ENCODE measurements around the gene ANKRD40.

The ANKRD40 gene

DNA sequence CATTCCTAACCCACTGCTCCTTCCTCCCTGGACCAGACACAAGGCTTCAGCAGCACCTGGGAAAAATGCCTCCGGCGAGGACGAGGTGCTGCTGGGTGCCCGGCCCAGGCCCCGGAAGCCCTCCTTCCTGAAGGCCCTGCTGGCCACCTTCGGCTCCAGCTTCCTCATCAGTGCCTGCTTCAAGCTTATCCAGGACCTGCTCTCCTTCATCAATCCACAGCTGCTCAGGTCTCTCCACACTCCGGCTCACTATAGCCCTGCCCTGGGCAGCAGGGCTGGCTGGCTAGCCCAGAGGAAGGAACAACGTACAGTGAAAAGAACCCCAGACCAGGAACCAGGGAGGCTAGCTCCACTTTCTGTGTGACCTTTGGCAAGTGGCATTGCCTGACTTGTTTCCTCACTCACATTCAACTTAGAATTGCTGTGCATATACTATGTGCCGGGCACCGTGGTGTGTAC, 46.8 kb downstream of the ANKRD40 start:
- TF ChIP-seq, protein P1, sequence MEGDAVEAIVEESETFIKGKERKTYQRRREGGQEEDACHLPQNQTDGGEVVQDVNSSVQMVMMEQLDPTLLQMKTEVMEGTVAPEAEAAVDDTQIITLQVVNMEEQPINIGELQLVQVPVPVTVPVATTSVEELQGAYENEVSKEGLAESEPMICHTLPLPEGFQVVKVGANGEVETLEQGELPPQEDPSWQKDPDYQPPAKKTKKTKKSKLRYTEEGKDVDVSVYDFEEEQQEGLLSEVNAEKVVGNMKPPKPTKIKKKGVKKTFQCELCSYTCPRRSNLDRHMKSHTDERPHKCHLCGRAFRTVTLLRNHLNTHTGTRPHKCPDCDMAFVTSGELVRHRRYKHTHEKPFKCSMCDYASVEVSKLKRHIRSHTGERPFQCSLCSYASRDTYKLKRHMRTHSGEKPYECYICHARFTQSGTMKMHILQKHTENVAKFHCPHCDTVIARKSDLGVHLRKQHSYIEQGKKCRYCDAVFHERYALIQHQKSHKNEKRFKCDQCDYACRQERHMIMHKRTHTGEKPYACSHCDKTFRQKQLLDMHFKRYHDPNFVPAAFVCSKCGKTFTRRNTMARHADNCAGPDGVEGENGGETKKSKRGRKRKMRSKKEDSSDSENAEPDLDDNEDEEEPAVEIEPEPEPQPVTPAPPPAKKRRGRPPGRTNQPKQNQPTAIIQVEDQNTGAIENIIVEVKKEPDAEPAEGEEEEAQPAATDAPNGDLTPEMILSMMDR (conservative IDR thresholded peaks at IDR 0.05; ENCODE audit: low read depth, low read length): no peak

DNA sequence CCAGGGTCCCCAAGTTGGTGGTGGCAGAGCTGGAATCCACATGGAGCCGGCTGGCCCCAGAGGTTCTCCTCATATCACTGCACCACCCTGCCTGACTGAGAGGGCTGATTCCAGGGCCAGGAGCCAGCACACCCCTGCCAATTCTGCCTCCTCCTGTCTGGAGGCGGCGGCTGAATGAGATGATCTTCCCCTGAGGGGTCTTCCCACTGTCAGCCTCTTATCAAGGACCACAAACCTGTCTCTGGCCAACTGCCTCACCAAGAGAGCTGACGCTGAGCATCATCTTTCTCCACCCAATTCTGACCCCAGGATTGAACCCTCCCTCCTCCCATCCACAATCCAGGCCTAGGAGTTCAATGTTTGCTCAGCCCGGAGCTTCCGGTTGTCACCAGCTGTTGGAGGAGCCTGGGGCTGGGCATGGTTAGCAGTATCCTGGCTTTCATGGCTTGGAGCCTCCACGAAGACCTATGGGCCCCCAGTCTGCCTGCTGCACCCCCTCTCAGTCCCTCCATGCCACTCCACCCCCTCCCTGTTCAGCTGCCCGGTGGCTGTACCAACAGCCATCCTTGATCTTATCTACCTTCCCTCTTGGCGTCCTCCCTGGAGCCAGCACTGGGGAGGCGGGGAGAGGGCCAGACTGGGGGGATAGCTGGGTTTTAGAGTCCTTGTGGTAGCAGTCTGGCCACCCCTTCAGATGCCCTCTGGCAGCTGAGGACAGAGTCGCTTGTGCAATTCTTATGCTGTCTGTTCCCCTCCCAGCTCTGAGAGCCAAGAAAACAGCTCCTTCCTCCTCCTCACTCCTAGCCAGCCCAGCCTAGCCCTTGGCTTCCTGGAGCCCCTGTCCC, 47.5 kb downstream of the ANKRD40 start:
- no peak for DNase-seq (ENCODE audit: low read depth)
- TF ChIP-seq, protein P1 (conservative IDR thresholded peaks at IDR 0.05; ENCODE audit: low read depth, low read length): no peak
- no peak overlapping the region for H3K4me3 ChIP-seq (ENCODE audit: low read length)

More for the DNA sequence above, 46.8 kb downstream of the ANKRD40 start:
- no peak overlapping the region for H3K4me3 ChIP-seq (ENCODE audit: low read length)
- no peak for DNase-seq (ENCODE audit: low read depth)

DNA sequence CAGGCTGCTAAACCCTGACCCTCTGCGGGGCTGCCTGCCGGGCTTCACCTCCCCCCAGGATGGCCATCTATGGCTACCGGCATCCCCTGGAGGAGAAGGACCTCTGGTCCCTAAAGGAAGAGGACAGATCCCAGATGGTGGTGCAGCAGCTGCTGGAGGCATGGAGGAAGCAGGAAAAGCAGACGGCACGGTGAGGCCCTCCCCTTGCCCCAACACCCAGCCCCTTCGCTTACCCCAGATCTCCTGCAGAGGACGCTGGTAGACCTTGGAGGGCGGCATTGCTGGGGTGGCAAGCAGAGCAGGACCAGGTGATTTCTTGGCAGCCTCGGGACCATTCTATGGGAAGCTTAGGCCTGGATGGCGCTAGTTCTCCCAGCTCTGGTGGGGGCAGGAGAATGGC, 48.5 kb downstream of the ANKRD40 start:
- DNase-seq (ENCODE audit: low read depth): no peak
- no peak overlapping the region for H3K4me3 ChIP-seq (ENCODE audit: low read length)
- TF ChIP-seq, protein P1 (conservative IDR thresholded peaks at IDR 0.05; ENCODE audit: low read depth, low read length): no peak

DNA sequence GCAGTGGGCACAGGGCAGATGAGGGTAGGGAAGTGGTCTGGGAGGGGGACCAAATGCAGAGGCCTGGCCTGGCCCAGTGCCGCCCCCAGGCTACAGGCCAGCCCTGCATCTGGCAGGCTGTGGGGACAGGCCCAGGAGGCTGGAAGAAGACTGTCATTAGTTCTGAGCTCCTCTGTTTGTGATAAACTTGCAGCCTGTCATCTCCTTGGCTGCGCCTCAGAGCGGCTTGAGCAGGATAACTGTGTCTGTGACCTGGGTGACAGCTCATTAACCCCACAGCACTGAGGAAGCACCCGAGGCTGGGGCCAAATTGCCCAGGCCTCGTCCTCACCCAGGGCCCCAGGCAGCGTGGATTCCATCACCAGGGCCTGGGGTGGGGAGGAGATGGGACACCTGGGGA, 49.1 kb downstream of the ANKRD40 start:
- TF ChIP-seq, protein P1 (conservative IDR thresholded peaks at IDR 0.05; ENCODE audit: low read depth, low read length): no peak

DNA sequence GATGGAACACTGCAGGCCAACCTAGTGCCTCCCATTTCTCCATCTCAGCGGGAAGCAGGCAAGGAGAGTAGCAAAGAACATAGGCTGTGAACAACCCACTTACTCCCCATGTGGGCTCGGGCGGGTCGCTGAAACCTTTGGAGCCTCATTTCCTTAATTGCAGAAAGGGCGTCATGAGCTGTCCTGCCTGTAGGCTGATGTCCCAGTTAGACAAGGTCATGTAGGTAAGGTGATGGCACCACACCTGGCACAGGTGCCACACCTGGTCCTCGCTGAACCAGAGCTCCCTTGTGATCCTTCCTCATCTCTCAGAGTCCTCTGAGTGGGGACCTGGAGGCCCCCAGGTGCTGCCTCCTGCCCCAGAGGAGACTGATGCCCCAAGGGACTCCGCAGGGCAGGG, 50.1 kb downstream of the ANKRD40 start:
- TF ChIP-seq, protein P1 (conservative IDR thresholded peaks at IDR 0.05; ENCODE audit: low read depth, low read length): no peak
- H3K4me3 ChIP-seq (ENCODE audit: low read length): no peak overlapping the region
- no peak for DNase-seq (ENCODE audit: low read depth)

More for the DNA sequence above, 49.1 kb downstream of the ANKRD40 start:
- DNase-seq (ENCODE audit: low read depth): no peak
- H3K4me3 ChIP-seq (ENCODE audit: low read length): no peak overlapping the region

DNA sequence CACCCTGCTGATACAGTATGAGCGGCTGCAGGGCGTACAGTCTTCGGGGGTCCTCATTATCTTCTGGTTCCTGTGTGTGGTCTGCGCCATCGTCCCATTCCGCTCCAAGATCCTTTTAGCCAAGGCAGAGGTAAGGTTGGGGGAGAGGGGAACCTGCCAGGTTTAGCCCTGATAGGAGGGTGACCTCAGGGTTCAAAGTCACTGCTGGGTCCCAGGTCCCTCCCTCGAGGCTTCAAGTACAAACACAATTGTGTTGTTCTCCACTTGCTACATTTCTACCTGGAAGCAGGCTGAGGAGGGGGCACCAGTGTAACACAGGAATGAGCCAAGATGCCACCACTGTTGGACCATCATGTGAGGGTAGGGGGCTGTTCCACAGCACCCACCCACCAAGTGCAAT, 50.7 kb downstream of the ANKRD40 start:
- H3K4me3 ChIP-seq (ENCODE audit: low read length): no peak overlapping the region
- DNase-seq (ENCODE audit: low read depth): no peak
- TF ChIP-seq, protein P1 (conservative IDR thresholded peaks at IDR 0.05; ENCODE audit: low read depth, low read length): no peak

DNA sequence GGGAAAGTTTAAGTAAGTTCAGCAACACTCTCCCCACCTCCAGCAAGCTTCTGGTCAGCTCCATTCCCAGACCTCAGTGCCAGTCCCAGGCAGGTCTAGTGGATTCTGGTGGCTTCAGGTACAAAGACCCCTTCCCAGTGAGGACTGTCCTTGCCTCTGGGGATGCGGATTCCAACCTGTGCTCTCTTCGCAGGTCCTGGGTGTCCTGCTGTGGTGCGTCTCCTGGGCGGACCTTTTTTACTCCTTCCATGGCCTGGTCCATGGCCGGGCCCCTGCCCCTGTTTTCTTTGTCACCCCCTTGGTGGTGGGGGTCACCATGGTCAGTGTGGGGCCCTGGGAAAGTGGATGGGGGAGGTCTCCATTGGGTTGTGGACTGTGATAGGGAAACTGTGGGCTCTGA, 51.2 kb downstream of the ANKRD40 start:
- DNase-seq (ENCODE audit: low read depth): no peak
- TF ChIP-seq, protein P1 (conservative IDR thresholded peaks at IDR 0.05; ENCODE audit: low read depth, low read length): no peak

More for the DNA sequence above, 51.2 kb downstream of the ANKRD40 start:
- H3K4me3 ChIP-seq (ENCODE audit: low read length): no peak overlapping the region
